ENCODE measurements around the gene CALCA.
"Not testable (repeated sequence)": the region's sequence is repeated elsewhere in the genome, so short reads cannot be mapped to it uniquely, and the experiment has no call there.

CALCA gene, protein sequence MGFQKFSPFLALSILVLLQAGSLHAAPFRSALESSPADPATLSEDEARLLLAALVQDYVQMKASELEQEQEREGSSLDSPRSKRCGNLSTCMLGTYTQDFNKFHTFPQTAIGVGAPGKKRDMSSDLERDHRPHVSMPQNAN
- 0 to 0.06 (median 0) reads per million in 18 experiments for total RNA-seq

DNA sequence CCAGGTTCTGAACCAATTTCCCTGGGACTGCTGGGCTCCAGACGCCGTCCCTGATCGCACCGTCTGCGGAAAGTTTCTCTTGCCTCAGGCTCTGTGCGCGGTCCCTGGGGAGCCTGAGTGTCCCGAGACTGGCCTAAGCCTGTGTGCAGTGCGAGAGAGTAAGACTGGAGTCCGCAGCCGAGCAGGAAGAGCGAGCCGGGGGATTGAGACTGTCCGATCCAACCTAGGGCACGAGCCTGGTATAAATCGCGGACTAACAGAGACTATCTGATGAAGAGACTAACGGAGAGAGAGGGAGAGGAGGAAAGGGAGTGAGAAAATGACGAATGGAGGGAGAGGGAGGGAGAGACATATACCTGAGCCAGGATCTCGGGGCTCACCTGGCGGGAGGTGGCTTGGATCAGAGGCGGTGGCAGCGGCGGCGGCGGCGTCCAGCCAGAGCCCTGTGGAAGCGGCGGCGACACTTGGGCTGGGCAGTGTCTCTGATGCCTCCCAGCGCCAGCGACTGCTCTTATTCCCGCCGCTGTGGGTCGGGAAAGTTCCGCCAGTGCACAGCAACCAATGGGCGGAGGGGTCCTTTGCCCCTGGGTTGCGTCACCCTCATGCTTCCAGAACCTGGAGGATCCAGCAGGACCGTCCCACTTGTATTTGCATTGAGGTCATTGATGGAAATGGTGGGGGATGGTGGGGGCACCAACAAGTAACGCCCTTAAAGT is at the start of gene CALCA:
Gene CALCA (minus strand): TSS at position 487 of the 716 bp plus-strand sequence. CDS start 1,159 bp downstream, outside the sequence.
- no peak for DNase-seq

GRCh38 chr11:15016200-15016599 is 44.0 kb upstream of the CALCA start:
- DNase-seq: no peak

DNA sequence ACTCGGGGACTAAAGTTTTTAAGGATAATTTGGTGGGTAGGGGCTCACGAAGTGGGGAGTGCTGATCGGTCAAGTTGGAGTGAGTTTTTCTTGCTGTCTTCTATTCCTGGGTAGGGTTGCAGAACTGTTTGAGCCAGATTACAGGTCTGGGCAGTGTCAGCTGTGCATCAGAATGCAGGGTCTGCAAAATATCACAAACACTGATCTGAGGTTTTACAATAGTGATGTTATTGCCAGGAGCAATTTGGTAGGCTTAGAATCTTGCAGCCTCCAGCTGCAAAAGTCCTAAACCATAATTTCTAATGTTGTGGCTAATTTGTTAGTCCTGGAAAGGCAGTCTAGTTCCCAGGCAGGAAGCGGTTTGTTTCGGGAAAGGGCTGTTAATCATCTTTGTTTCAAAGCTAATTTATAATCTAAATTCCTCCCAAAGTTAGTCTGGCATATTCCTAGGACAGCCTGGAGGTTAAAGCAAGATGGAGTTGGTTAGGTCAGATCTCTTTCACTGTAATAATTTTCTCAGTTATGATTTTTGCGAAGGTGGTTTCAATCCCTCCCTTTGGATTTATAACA is 39.7 kb upstream of the CALCA start:
- DNase-seq: no peak

DNA sequence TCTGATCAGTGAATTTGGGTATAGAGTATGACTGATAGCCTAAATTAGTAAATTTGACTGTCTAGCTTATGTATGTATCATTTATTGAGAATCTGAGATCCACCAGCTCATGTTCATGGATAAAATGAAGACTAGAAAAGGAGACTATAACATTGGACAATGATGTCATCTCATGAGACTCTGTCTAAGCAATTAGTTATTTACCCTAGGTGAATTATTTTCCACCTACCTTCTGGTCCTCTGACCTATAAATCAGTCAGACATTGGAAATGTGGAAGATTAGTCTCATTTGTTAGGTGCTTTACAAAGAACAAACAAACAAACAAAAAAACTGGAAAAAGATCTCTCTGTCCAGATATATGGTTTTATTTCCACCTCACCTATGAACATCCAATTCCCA is 38.7 kb upstream of the CALCA start:
- no peak for DNase-seq

DNA sequence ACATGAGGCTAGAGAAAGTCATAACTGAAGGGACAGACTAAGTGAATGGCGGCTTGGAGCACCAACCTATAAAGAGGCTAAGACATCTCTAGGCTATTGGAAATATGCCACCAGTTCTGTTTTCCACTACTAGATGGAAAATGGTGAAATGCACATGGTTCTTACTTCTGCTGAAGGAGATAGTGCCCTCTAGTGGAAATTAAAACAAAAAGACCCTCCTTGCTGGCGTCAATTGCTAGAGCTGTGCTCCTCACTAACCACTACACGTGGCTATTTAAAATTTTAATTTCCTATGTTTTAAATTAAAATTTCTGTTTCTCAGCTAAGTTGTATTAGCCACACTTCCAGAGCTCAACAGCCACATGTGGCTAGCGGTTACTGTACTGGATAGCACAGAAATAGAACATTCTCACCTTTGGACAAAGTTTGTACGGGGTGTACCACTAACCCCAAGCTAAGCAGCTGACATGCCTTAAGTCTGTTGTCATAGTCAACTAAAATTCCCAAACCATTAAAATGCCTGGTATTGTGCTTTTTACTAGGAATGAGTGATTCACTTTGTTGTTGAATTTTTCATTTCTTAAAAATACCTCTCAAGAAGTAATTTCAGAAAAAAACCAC is 34.1 kb upstream of the CALCA start:
- peak; percentile 35 to 38 for DNase-seq

DNA sequence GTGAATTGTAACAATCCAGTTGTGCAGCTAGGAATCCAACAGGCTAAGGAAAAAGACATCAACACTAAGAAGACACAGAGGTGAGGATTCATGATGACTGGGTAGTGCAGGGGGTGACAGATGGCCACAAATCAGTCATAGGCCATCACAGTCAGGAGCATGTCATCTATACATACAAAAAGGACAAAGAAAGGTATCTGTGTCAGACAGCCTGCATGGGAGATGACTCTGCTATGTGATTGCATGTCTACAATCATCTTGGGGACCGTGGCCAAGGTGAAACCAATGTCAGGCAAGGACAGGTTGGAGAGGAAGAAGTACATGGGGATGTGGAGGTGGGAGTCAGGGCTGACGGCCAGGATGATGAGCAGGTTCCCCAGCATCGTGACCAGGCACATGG is 16.0 kb upstream of the CALCA start:
- DNase-seq: not testable (repeated sequence)

DNA sequence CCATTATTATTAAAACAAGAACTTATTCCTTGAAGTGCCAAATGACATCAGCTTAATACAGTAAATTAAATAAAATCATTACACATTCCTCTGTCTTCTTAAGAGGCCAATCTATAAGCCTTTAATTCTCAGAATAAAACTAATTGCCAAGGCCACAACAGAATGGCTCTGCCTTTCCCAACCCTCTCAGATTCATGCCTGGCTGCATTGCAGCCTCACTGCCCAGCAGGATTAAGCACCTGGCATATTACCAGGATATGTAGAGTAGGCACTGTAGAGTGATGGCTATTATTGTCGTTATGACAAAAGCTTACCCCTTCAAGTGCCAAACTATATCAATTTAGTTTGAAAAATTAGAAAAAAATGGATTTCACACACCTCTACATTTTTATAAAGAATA is 9.4 kb upstream of the CALCA start:
- DNase-seq: no peak

- DNase-seq: no peak
Observed at GRCh38 chr11:14980854-14981253, 8.7 kb upstream of the CALCA start.

DNA sequence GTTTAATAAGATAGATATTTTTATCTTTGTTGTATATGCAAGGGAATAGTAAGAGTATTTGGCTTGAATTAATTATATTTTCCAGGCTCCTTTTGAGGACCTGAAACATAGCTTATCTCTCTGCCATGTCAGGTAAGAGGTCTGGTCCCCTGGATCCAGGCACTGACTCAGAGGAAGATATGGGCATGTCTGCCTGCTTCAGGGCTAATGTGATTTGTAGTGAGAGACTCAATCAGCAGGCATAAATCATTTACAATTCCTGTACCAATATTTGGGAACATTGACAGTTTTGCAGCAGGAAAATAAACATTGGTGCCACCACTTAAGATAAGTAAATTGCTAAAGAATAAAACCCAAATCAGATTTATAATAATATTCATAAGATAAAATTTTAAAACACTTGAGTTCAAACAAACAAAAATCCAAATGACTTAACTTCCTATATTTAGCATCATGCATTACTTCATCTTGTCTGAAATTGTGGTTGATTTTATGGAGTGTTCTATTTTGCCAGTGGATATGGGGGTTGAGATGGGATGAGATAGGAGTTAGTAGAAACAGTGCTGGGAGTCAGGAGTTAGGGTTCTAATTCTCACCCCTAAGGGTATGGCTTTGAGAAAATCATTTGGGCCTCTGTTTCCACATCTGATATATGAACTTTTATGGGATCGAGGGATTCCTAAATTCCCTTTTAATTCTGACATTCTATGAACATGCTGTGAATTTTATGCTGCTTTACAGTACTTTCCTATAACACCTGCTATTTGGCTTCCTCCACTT is 5.1 kb upstream of the CALCA start:
- no peak for DNase-seq

GRCh38 chr11:14975252-14975587 is 3.1 kb upstream of the CALCA start:
- no peak for DNase-seq

- peak; percentile 30 to 38 for DNase-seq
Observed at GRCh38 chr11:14974515-14975251, 2.5 kb upstream of the CALCA start.

DNA sequence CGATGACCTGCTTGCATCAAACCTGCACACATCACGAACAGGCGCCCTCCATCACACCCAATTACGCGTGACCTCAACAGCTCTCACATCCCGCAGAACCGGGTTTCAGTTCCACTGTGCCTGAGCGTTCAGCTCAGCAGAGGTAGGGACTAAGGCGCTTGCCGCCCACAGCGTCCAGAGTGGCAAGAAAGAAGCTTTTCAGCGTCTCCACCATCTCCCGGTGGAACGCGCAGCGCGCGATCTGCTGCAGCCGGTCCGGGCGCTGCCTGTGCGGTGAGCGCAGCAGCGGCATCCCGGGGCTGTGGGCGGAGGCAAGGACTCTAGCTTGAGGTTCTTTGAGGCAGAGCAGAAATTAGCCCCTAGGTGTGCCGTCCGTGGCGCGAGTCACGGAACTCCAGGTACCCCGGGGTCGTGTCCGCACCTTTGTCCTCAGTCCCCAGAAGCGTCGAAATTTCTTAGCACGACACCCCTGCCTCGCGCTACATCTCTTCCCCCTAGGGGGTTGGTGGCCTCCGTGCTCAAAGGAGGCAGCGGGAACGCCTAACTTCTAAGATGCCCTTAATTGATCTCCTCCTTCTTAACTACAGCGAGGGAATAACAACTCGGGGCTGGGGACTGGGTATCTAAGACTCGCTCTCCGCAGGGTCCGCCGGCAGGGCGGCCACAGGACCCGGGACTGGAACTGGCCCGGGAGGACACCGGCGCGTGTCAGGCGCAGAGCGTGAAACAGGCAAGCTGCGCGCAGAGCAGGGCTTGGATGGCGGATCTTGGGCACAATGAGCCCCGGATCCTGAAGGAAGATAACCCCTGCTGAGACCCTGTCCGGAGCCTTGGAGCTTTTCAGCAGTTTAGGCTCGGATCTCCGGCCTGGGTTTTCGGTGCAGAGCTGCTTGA is 1.7 kb upstream of the CALCA start:
- no peak for DNase-seq

DNA sequence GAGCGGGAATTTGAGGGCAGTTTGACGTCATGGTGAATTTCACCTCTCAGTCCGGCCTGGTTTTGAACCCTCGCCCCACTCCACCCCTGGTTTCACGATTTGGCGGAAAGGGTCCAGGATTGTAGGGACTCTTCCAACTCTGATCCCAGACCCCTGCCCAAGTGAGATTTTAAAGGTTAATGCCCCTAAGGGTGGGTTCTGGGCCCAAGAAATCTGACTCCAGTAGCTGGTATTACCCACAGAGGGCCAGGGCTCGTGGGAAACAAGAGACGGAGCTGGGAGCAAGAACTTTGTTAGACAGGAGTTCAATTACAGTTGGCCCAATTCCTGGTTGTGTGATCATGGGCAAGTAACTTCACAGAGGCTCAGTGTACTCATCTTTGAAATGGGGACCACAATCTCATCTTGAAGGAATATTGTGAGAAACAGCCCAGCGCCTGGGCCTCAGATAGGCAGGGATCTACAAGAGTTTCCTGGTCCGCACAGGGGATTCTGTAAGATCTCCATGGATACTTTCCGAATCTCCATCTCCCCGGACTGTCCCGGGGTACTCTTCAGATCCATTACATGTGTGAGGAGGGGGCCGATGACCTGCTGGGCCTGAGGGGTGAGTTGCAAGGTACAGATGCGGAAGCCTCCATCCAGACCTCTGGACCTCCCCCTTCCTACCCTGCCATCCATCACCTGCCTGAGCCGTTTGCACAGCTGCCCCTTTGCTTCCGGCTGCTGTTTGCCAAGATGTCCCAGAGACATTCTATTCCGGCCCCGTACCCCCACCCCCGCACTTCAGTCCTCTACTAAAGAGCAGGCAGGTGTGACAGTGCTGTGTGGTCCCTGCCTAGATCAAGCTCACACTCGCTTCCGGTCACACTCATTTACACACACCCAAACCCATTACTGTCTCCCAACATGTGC is 687 bp upstream of the CALCA start:
- no peak for DNase-seq

- peak; percentile 9 to 28 for DNase-seq
Observed at GRCh38 chr11:14969901-14970323, 2.2 kb downstream of the CALCA start.

GRCh38 chr11:14967581-14968243 is 4.4 kb downstream of the CALCA start:
- no peak for DNase-seq

GRCh38 chr11:14956111-14956510 is 16.0 kb downstream of the CALCA start:
- DNase-seq: no peak

GRCh38 chr11:14954581-14954980 is 17.6 kb downstream of the CALCA start:
- DNase-seq: no peak

DNA sequence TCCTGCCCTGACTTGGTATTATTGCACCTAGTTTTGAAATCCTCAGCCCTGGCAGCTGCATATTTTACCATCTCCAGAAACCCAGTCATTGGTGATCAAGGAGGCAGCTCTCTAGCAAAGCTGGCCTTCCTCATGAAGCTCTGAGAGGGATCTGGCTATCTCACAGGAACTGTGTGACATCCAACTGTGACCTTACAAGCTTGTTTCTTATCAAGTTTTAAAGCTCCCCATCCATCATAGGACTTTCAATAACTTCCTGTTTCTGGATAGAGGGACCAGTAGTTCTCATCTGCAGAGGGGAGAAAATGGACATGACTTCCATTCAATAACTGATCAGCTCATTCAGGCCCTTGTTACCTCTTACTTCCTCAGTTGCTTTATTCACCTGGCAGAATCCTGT is 18.2 kb downstream of the CALCA start:
- DNase-seq: no peak

GRCh38 chr11:14949437-14950147 is 22.6 kb downstream of the CALCA start:
- DNase-seq: no peak

All from inflammatory macrophage (primary cell).